ENCODE measurements around the gene PLCZ1. TPM values are rescaled to one million over a fixed set of nuclear protein-coding genes. Genes with fewer than 3 reads are reported as not detected.

PLCZ1 gene
- total and polyA plus RNA-seq, 8 donors = not detected

DNA sequence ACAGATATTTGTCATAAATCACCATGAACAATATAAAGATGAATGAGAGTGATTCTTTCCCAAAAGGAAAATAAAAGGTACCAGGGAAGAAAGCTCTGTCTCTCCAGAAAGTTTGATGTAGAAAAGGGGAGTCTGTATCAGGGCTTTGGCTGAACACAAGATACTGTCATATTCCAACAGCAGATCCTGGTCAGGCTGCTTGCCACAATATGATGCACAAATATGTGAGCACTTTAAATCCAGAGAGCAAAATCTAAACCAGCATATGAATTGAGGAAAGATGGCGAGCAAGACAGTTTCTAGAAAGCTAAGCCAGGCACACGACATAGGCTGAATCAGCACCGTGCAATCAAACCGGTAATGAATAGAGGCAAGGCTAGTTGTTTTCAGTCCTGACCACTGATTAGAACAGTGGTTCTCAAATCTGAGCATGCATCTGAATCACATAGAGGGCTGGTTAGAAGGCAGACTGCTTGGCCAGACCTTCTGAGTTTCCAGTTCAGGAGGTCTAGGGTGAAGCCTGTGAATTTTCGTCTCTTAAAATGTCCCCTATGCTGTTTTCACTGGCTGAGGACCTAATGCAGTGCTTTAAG lies 60.7 kb downstream of the PLCZ1 start:
- Histone ChIP-seq H3K9me3 (no peaks in the 10 kb centered on the region), H3K36me3 (no peaks in the 10 kb centered on the region), H3K27ac (no peak overlapping the region), H3K4me1 (no peaks in the 10 kb centered on the region), H3K27me3 (no peaks in the 10 kb centered on the region), H3K4me3 (no peak overlapping the region)
- ATAC-seq (no peak), FAIRE-seq (no peak), DNase-seq (no peak)
- intact Hi-C loops (cut with DNase I) = no loop called here
- WGBS, 2 donors = 58 to 62% methylated on average over 5 of the region's 5 CpGs
- TF ChIP-seq, protein P1, sequence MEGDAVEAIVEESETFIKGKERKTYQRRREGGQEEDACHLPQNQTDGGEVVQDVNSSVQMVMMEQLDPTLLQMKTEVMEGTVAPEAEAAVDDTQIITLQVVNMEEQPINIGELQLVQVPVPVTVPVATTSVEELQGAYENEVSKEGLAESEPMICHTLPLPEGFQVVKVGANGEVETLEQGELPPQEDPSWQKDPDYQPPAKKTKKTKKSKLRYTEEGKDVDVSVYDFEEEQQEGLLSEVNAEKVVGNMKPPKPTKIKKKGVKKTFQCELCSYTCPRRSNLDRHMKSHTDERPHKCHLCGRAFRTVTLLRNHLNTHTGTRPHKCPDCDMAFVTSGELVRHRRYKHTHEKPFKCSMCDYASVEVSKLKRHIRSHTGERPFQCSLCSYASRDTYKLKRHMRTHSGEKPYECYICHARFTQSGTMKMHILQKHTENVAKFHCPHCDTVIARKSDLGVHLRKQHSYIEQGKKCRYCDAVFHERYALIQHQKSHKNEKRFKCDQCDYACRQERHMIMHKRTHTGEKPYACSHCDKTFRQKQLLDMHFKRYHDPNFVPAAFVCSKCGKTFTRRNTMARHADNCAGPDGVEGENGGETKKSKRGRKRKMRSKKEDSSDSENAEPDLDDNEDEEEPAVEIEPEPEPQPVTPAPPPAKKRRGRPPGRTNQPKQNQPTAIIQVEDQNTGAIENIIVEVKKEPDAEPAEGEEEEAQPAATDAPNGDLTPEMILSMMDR (IDR thresholded peaks at IDR 0.05) = no peak

DNA sequence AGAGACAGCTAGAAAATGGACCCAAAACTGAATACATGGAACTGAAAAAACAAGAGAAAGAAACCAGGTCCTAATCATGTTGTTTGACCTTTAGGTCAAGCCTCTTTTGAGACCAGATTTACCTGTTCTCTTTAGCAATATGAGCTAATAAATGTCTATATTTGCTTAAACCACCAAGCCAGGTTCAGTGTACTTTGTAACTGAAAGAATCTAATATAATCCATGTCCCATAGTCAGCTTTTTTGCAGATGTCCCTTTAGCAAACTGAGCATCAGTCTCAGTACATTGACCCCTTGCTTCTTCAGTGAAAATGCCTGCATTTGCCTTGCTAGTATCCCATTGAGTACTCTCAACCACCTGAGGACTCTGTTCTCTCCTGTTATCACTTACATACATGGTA lies 61.7 kb downstream of the PLCZ1 start:
- intact Hi-C loops (cut with DNase I) = no loop called here
- Histone ChIP-seq H3K27me3 (no peaks in the 10 kb centered on the region), H3K27ac (no peak overlapping the region), H3K4me3 (no peak overlapping the region), H3K4me1 (no peaks in the 10 kb centered on the region), H3K36me3 (no peaks in the 10 kb centered on the region), H3K9me3 (no peaks in the 10 kb centered on the region)
- DNase-seq (no peak), FAIRE-seq (no peak), ATAC-seq (no peak)
- TF ChIP-seq, protein P1 (IDR thresholded peaks at IDR 0.05) = no peak

DNA sequence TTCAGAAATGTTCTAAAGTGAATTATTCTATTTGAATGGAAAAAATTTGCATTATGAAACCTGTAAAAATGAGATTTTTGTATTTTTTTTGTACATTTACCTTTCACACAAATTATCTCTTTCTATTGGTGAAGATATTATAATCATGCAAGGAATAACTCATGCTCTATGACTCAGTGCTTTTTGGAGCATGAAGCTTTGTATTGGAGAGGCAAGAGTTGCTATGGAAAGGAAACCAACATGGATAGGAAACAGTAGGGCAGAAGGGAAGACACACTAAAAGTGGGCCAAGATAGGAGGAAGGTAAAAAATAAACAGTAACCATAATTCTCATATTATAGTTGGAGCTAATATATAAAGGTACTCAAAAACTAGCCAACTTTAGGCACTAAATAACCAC lies 79.0 kb downstream of the PLCZ1 start:
- Histone ChIP-seq H3K27me3 (no peaks in the 10 kb centered on the region), H3K27ac (no peak overlapping the region), H3K9me3 (no peaks in the 10 kb centered on the region), H3K4me1 (no peaks in the 10 kb centered on the region), H3K36me3 (no peaks in the 10 kb centered on the region), H3K4me3 (no peak overlapping the region)
- DNase-seq (no peak), ATAC-seq (no peak), FAIRE-seq (no peak)
- TF ChIP-seq, protein P1 (IDR thresholded peaks at IDR 0.05) = no peak
- intact Hi-C loops (cut with DNase I) = no loop called here

DNA sequence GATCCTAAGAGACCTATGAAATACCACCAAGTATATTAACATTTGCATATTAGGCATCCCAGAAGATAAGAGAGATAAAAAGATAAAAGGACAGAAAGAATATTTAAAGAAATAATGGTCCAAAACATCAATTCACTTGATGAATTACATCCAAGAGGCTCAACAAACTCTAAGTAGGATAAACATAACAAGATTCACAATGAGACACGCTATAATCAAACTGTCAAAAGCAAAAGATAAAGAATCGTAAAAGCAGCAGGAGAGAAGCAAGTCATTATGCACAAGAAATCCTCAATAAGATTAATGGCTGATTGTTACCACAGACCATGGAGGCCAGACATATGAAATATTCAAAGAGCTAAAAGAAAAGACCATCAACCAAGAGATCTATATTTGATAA lies 79.6 kb downstream of the PLCZ1 start:
- H3K27me3 ChIP-seq = no peaks in the 10 kb centered on the region
- FAIRE-seq (no peak), DNase-seq (no peak), ATAC-seq (no peak)
- TF ChIP-seq, protein P1 (IDR thresholded peaks at IDR 0.05) = no peak
- H3K9me3 ChIP-seq = no peaks in the 10 kb centered on the region
- no peaks in the 10 kb centered on the region for H3K4me1 ChIP-seq
- intact Hi-C loops (cut with DNase I) = no loop called here
- H3K4me3 ChIP-seq = no peak overlapping the region
- no peaks in the 10 kb centered on the region for H3K36me3 ChIP-seq
- WGBS, 2 donors = 50 to 56% methylated on average over 2 of the region's 2 CpGs
- no peak overlapping the region for H3K27ac ChIP-seq

DNA sequence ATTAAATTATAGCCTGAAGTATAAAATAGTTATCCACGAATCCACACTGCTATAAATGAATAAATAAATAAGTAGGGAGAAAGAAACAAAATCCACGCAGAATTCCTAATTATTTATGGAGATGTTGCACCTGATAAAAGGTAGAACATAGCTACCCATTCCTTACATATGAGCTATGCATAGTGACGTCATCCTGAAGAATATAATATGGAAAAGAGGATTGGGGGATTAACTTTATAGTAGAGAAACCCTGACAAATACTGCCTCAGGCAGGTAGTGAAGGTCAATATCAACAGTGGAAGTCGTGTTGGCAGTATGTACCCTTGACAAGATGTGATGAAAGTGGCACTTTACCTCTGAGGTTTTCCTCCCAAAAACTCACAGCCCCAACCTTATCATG lies 82.5 kb downstream of the PLCZ1 start:
- FAIRE-seq (no peak), ATAC-seq (no peak), DNase-seq (no peak)
- no peaks in the 10 kb centered on the region for H3K4me1 ChIP-seq
- H3K9me3 ChIP-seq = no peaks in the 10 kb centered on the region
- TF ChIP-seq, protein P1 (IDR thresholded peaks at IDR 0.05) = no peak
- H3K4me3 ChIP-seq = no peak overlapping the region
- H3K27ac ChIP-seq = no peak overlapping the region
- no peaks in the 10 kb centered on the region for H3K27me3 ChIP-seq
- no peaks in the 10 kb centered on the region for H3K36me3 ChIP-seq
- WGBS, 2 donors = 54 to 68% methylated on average over 4 of the region's 4 CpGs
- intact Hi-C loops (cut with DNase I) = no loop called here

All from pancreas (tissue), 10 donors.